NCI-H1092 (cell line): ENCODE measurements around the gene IL34.
"Not testable (repeated sequence)": the region's sequence is repeated elsewhere in the genome, so short reads cannot be mapped to it uniquely, and the experiment has no call there.

Source experiments
- DNase-seq: peaks from one replicate; lab custom pipeline; 2025; lab: John Stamatoyannopoulos, UW

The IL34 gene

DNA sequence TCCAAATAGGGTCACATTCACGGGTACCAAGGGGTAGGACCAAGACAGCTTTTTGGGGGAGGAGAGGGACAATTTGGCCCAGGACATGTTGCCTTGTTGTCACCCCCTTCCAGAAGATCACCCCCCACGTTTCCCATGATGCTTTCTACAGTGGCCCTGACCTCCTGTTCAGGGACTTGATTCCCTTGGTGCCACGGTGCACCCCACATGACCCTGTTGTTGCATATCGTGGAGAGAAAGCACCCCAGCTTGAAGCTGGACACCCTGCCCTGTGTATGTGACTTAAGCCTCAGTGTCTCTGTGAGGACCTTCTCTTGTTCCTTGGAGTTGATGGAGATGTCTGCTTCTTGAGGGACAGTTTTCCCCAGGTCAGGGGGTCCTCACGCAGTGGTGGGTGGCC lies 12.6 kb downstream of the IL34 start:
- no peak for DNase-seq

DNA sequence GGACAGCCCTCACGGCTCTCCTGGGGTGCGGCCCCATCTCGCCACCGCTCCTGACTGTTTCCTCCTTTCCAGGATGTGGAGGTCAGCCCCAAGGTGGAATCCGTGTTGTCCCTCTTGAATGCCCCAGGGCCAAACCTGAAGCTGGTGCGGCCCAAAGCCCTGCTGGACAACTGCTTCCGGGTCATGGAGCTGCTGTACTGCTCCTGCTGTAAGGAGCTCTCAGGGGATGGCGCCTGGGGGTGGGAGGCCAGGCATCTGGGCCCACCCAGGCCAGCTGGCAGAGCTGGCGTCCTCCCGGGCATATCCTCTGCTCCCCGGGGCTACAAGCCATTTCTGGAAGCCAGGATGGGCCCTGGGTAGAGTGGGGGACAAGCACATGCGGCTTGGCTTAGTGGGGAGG lies 13.2 kb downstream of the IL34 start:
- DNase-seq, result no peak

DNA sequence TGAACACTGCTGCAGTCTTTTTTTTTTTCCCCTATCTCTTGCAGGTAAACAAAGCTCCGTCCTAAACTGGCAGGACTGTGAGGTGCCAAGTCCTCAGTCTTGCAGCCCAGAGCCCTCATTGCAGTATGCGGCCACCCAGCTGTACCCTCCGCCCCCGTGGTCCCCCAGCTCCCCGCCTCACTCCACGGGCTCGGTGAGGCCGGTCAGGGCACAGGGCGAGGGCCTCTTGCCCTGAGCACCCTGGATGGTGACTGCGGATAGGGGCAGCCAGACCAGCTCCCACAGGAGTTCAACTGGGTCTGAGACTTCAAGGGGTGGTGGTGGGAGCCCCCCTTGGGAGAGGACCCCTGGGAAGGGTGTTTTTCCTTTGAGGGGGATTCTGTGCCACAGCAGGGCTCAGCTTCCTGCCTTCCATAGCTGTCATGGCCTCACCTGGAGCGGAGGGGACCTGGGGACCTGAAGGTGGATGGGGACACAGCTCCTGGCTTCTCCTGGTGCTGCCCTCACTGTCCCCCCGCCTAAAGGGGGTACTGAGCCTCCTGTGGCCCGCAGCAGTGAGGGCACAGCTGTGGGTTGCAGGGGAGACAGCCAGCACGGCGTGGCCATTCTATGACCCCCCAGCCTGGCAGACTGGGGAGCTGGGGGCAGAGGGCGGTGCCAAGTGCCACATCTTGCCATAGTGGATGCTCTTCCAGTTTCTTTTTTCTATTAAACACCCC lies 13.8 kb downstream of the IL34 start:
- DNase-seq, result no peak

DNA sequence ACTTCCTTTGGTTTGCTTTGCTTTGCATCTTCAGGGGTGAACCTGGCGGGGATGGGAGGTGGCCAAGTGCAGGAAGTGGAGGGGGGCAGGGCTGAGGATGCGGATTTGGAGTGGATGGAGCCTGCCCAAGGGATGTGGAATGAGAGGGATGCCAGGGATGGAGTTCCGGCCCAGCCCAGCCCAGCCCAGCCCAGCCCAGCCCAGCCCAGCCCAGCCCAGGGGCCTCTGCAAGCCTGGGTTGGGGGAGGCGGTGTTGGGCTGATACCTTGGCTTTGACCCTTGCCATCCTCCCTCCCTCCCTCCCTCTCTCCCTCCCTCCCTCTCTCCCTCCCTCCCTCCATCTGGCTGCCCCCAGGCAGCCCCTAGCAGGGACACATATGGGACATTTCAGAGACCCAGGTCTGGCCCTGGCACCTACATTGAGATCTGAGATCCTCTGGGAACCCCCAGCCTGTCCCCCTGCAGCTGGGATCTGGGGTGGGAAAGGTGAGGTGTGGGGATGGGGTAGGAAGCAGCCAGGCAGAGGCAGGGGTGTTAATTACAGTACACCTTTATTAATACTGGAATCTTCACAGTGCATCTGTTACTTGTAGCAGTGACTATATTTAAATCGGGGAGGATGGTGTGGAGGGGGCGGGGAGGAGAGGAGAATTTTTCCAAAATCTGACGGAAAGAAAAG lies 14.5 kb downstream of the IL34 start:
- DNase-seq, result no peak

DNA sequence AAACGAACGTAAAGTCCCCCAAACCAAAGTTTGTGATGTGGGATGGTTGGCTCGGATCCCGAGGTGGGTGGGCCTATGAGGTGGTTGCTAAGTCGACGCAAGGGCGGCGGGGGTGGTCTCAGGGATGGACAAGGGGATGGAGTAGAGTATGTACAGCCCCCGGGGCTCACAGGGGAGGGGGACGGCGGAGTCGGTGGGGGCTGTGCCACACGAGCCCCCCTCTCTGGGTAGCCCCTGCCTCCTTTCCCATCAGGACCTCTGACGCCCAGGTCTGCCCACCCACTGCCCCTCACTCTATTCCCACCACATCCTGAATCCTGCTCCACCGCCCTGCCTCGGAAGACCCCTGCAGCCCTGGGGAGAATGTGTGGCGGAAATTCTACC lies 15.2 kb downstream of the IL34 start:
- no peak for DNase-seq

DNA sequence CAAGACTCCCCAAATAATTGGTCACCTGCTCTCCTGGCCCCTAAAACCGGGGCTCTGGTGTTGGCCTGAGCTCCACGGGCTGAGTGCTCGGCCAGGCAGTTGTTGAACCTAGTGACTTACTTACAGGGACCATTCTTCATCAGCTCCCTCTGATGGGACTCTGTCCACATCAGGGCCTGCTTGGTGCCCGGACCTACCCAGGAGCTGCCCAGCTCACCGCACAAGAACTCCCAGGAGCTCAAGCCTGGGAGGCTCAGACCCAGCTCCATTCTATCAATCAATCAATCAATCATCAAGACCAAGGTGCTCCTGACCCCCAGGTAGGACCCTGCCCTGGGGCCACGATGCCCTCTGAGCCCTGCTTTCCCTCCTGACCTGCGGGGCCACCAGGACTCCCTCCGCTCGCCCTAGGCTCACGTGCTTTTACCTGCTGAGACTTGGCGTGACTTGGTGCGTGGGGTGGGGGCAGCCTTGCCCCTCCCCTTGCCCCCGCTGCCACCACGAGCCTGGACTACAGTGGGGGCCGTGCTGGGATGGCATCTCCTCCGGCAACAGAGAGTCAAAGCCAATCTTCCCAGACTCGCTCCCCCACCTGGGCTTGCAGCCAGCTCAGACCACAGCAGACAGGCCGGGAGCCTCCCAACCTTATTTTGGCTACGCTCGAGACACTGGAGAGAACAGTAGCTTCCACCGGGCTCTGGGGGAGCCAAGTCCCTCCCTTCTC lies 15.7 kb downstream of the IL34 start:
- no peak for DNase-seq

DNA sequence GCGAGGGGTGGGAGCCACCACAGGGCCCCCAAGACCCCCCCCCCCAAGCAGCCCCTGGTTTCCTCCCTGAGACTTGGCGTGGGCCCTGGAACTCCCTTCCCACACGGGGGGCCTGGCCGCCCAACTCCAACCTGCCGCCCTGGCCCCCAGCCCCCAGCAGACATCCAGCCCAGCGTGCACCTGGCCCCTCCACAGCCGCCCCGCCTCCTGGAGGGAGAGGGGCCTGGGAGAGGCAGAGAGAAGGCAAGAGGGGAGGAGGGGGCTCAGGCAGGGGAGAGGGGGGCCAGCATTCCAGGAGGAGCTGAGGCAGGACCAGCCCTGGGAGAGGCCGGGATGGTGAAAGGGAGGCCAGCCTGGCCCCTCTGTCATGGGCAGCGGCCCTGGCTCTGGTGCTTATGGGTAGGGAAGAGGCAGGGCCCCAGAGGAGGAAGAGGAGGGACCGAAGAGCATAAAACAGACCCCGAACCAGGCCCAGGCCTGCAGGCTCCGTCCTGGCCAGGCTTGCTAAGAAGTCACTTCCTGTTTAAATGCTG lies 16.7 kb downstream of the IL34 start:
- DNase-seq, result no peak

DNA sequence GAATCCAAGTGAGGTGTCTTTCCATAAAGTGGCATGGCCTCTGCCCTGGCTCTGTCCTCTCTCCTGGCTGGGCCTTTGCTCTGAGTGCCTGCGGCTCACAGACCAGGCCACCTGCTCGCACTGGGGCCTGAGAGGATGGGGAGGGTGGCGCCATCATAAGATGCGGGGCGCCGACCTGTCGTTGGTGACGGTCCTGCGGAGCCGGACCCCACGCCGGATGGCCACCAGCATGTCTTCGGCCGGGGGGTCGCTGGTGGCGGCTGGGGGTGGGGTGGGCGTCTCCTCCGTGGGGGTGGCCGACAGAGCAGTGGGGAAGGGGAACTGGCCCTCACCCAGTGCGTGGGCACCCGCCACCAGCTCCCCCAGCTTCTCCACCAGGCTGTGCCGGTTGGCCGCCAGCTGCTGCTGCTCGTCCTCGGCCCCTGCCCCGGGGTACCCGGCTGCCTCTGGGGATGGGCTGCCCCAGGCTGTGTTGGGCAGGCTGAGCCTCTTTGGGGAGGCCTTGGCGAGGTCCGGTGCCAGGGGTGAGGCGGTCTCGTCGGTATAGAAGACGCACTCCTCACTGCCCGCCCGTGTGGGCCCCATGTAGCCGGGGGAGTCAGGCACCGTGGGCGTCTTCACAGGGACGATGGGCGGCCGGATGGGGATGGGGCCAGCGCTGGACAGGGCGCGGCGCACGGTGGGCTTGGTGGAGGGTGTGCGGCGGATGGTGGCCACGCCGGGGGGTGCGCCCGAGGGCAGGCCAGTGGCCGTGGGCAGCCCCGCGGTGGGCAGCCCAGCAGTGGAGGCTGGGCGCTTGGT lies 17.4 kb downstream of the IL34 start:
- DNase-seq, result no peak

DNA sequence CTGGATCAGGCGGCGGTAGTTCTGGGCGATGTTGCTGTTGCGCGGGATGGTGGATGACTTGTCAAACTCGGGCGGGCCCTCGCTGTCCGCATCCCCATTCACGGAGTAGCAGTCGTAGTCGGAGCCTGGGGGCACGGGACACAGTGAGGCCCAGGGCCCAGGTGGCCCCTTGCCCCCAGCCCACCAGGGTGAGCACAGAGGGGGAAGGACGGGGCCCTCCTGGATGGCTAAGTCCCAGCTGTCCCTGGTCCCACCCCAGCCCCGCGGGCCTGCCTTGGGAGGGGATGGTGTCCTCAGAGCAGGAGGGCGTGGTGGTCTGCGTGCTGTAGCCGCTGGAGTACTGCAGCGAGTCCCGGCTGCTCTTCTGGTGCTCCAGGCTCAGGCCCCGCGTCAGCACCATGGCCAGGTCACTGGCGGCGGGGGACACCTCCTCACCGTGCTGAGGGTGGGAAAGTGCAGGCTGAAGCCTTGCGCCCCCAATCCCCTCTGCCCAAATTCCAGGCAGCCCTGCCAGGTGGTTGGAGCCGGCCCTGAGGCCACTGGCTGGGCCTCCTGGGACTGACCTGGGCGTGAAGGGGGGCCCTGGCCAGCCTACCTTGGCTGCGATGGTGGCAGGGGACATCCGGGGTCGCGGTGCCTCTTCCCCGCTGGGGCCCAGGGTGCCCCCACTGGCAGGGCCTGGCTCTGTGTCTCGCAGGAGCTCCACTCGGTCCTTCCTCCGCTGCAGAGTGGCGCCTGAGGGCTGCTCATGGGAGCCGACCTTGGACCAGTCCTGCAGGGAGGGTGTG lies 18.2 kb downstream of the IL34 start:
- no peak for DNase-seq

DNA sequence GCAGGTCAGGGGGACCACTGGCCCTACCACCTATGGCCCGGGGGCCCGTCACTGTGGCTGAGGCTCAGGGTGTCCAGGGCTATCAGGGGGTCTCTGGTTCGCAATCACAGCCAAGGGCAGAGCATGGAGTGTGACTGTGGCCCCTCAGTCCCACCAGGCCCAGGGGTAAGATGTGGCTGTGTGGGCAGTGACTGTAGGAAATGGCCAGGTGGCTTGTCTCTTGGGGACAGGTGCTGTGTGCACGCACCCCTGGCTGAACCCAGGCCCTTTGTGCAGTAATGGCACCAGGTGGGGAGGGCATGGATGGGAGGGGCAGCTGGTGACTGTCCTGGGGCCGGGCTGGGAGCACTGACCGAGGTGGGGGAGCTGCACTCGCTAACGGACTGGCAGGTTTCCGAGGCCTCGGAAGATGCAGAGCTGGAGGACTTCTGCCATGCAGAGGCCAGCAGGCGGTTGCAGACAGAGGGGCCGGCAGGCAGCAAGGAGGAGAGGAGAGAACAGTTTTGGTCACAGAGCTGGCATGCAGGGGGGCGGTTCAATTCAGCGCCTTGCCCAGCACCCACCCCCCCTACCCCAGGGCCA lies 18.8 kb downstream of the IL34 start:
- no peak for DNase-seq

DNA sequence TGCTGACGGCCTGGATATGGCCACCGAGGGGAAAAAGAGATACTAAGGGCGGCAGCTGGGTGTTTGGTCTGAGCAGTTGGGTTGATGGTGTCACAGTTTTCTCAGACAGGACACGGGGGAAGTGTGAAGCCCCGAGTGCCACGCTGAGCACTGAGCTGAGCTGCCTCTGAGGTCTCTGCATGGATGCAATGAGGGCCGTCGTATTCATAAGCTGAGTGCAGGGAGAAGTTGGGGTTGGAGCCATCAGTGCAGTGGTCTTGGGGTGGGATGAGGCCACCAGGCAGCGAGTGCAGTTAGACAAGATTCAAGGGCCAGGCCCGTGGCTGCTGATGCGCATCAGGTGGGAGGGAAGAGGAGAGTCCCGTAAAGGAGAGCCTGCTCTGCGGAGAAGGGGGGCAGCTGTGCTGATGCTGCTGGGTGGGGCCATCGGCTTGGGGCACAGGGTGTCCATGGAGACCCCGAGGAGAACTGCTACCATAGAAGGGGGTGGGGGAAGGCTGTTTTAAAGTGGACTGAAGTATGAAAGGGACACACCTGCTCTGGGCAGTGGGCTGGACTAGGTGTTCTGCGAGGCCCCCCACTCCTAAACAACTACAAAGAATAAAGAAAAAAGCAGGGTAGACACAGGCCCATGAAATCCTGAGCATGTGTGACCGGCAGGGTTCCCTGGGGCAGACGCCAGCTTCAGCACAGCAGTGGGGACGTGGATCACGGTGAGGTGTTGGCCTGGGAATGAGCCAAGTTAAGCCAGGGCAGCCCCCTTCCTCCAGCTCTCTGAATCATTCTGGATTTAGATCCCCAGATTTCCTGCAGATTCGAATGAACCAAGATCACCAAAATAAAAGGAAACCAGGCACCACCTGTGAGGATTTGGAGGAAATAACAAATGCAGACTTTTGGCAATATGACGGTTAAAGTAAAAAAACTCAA lies 19.7 kb downstream of the IL34 start:
- no peak for DNase-seq

DNA sequence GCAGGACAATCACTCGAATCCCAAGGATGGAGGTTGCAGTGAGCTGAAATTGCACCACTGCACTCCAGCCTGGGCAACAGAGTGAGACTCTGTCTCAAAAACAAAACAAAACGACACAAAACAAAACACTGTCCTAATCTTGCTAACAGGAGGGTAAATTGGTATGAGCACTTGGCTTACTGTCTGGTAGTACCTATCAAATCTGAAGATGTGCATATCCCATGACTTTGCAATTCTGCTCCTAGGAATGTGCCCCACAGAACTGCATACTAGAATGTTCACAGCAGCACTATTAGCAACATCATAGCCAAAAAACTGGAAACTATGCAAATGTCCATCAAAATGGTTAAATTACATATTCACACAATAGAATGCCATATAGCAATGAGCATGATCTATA lies 23.8 kb downstream of the IL34 start:
- DNase-seq, result no peak

DNA sequence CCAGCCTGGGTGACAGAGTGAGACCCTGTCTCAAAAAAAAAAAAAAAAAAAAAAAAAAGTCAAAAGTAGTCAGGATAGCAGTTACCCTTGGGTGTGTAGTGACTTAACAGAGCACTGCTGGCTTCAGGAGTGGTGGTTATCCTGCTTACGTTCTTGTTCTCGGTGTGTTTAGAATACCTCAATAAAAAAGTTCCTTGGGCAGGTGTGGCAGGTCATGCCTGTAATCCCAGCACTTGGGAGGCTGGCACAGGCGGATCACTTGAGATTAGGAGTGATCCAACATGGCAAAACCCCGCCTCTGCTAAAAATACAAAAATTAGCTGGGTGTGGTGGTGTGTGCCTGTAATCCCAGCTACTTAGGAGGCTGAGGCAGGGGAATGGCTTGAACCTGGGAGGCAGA lies 24.6 kb downstream of the IL34 start:
- not testable (repeated sequence) for DNase-seq

DNA sequence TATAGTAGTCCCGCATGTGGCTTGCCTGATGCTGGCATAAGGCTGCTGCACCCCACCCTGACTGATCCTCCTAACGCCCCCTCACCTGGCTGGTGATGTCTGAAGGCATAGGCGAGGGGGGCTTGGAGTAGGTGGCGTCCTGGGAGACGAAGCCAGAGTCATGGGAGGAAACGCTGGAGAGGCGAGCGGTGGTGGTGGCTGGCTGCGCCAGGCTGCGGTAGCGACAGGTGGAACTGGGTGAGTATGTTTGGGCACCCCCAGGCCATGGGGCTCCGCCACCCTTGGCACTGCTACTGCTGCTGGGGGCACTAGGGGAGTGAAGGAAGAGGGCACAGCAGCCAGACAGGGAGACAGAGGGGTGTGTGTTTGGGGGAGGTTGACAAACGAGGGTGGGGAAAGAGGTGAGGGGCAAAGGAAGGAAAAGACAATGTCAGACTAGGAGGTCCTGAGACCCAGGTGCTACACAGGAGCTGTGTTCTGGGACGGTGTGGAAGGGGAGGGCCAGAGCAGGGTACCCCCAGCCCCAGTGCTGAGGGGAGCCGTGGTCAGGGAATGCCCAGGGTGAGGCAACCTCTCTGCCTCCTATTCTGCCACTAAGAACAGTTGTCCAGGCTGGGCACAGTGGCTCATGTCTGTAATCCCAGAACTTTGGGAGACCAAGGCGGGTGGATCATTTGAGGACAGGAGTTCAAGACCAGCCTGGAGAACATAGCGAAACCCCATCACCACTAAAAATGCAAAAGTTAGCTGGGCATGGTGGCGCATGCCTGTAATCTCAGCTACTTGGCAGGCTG lies 28.1 kb downstream of the IL34 start:
- DNase-seq, result no peak

DNA sequence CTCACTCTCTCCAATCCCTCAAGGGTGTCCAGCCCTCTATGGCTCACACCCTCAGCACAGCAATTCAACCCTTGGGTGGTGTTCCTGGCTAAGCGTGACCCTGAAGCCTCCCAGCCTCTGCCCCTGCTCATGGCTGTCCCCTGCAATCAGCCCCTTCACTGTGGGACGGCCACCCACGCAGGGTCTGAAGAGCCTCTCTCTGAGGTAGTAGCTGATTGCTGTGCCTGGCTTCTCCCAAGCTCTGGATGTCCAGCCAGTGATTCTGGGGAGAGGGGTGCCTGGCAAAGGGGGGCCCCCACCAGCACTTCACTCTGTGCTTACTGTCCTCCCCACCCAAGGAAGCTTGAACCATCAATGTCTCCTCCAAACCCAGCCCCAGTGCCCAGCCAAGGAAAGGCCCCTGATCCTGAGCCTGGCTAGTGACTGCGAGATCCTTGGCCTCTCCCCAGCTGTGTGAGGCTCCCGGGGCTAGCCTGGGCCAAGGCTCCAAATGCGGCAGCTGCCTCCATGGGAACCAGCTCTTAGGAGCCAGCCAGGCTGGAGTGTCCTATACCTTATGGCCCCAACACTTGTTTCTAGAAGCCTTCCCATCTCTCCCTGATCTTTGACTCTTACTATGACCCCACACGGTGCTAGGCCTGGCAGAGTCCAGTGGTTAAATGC lies 29.6 kb downstream of the IL34 start:
- no peak for DNase-seq

DNA sequence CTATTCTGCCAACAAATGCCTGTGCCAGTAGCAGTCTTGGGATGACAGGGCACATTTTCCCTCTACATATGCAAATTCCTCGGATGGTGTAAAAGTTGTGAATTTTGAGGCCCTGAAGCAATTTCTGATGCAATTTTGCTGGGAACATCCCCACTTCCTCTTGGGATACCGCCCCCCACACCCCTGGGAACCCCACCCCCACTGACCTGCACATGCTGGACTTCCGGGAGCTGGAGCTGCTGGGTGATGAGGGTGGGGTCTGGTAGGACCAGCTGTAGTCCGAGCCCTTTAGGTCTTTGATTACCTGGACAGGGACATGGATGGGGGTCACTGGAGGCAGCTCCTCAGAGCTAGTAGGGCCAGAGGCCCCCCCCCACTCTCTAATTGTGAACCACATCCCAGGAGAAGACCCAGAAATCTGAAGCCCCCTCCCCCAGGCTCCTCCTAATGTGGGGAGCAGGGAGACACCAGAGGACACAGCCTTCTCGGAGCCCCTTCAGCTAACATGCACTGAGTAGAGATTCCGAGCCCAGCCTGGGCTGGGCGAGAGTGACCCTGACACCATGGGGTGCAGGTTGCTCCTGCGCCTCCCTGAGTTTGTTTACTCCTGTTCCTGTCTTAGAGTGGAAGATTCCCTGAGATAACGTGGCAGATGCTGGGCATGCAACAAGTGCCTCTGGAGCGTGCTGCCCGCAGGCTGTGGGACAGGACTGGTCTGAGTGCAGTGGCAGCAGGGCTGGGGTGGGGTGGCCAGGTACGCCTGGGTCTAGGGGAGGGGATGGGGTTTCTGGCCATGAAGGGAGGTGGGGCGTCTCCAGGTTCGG lies 30.5 kb downstream of the IL34 start:
- DNase-seq, result no peak

DNA sequence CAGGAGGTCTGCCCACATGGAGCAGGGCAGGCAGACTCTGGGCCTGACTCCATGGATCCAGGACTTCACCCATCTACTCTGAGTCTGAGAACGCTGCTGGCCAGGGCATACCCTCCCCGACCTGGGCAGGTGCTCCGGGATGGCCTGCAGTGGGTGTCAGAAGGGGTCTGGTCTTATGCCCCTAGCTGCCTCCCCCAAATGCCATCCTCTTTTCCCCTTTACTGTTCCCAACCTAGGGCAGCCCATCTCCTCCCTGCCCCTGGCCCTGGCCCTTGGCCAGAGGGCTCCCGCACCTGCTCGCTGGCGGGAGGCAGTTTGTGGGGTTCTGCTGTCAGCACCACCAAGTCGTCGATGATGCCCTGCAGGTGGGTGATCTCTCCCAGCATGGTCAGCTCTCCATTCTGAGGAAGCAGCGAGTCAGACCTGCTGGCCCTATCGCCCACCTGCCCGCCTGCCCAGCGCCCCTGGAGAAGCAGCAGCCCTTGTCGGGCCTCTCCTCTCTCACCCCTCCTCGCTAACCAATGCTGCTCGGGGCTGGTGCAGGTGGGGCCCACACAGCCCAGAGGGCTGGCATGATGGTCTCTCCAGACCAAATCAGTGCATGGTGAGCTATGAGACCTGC lies 31.3 kb downstream of the IL34 start:
- DNase-seq, result no peak
